NOMO-1 (cell line): Measurements from ENCODE around the gene SMCR8.
"Not testable (repeated sequence)": the region's sequence is repeated elsewhere in the genome, so short reads cannot be mapped to it uniquely, and the experiment has no call there.

Source experiments
- DNase-seq, 2 experiments: peaks; one replicate each; lab custom pipeline; 2025; ENCODE audit not compliant: unreplicated experiment in 2 of 2; lab: John Stamatoyannopoulos, UW

SMCR8 gene, protein sequence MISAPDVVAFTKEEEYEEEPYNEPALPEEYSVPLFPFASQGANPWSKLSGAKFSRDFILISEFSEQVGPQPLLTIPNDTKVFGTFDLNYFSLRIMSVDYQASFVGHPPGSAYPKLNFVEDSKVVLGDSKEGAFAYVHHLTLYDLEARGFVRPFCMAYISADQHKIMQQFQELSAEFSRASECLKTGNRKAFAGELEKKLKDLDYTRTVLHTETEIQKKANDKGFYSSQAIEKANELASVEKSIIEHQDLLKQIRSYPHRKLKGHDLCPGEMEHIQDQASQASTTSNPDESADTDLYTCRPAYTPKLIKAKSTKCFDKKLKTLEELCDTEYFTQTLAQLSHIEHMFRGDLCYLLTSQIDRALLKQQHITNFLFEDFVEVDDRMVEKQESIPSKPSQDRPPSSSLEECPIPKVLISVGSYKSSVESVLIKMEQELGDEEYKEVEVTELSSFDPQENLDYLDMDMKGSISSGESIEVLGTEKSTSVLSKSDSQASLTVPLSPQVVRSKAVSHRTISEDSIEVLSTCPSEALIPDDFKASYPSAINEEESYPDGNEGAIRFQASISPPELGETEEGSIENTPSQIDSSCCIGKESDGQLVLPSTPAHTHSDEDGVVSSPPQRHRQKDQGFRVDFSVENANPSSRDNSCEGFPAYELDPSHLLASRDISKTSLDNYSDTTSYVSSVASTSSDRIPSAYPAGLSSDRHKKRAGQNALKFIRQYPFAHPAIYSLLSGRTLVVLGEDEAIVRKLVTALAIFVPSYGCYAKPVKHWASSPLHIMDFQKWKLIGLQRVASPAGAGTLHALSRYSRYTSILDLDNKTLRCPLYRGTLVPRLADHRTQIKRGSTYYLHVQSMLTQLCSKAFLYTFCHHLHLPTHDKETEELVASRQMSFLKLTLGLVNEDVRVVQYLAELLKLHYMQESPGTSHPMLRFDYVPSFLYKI

DNA sequence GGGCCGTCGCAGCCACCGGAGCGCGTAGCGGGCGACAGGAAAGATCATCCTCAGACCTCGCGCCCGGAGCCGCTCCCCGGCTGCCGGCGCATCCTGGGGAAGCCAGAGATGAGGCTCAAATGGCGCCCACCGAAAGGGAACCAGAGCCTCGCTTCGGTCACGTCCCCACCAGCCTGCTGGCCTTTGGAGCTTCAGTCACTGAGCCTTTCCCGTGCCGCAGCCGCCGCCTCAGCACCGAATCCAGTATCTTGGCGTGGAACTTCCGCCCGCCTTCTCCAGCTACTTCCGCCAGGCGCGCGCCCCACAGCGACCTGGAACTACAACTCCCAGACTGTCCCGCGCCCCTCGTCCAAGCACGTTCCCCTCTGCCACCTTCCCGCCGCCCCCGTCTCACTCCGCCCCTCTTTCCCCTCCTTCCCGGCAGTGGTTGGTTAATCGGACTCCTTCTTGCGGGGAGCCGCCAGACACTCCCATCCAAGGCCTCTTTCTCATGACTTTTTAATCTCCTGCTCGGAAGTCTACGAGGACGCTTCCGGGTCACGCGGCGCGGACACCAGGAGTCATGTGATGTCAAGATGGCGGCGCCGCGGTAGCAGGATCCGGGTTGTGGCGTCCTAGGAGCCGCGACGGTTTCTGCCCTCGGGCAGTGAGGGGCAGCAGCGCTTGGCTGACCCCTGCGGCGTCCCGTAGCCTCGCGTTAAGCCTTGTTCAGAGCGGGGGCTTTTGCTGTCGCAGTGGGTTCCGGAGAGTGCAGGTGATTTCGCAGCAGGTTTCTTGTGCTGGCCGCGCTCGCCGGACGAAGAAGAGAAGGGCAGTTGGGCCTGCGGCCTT is at the start of gene SMCR8, which contains the start of gene TOP3A:
Gene SMCR8 (plus strand): TSS at position 563 of the 831 bp plus-strand sequence. CDS start 497 bp downstream, outside the sequence.
Gene TOP3A (minus strand): TSS at position 264 of the 831 bp plus-strand sequence. CDS start 216 bp downstream, at position 48.
- peak; percentile 97 to 98 for DNase-seq

GRCh38 chr17:18267366-18267765 is 47.7 kb upstream of the SMCR8 start:
- DNase-seq, result no peak

DNA sequence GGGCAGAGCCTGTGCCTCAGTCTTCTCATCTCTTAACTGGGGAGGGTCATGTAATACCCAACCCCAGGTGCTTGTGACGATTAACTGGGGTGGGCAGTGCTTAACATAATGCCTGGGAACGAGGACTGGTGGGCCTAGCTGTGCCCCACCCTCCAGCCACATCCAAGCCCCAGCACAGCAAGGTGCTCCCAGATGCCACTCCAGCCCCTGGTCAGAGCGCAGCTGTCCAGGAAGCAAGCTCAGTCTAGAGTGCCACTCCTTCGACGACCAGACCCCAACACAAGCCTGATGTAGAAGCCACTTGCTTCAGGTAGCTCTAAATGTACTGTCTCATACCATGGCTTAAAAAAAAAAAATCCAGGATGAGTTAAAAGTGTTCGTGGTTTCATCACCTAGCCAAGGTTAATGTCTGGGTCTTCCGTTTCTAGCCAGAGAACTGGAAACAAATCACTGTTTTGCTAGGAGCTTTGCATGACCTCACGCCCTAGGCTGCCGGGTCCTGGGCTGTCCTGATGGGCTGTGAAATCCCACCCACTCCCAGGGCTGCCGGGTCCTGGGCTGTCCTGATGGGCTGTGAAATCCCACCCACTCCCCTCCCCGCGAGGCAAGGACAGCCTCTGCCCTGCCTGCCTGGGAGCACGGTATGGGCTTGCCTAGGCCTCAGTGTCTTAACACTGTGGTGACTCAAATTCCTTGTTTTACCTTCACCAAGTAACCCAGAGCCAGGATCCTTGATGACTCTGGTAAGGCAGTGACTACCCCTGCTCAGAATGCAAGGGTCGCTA is 47.0 kb upstream of the SMCR8 start:
- no peak for DNase-seq

DNA sequence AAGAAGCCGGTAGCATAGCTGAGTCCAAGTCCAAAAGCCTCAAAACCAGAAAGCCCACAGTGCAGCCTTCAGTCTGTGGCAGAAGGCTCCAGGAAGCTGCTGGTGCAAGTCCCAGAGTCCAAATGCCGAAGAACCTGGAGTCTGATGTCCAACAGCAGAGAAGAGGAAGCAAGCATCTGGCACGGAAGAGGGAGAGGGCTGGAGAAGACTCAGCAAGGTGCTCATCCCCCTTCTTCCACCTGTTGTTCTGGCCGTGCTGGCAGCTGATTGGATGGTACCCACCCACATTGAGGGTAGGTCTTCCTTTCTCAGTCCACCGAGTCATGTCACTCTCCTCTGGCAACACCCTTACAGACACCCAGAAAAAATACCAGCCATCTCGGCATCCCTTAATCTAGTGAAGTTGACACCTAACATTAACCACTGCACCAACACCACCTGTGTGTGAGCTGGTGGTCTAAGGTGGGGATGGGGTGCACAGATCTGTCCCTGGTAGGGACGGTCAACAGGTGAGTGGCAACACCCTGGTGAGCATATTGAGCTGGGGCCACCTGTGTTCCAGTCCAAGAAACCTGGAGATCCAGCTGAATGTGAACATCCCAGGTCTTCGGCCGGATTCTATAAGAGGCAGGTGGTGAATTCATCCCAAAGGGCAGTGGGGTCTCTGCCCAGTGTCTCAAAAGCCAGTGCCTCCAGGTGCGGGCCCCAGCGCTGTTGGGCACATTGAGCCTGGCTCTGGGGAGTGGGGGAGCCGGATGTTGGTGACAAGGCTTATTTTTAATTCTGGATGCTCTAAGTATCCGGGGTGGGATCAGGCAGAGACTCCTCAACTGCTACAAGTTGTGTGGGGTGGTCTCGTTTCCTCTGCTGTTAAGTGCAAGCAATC is 44.8 kb upstream of the SMCR8 start:
- no peak for DNase-seq

DNA sequence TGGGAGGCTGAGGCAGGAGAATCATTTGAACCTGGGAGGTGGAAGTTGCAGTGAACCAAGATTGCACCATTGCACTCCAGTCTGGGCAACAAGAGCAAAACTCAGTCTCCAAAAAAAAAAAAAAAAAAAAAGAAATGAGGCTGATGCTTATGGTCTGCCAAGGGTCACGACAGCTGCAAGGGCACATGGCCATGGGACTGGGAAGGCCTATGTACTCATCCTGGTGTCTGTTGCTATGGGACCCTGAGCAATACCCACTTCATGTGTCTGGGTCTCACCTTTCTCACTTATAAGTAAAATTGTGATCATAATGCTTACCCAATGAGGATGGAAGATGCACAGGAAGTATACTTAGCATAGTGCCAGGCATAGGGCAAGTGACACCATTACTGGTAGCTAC is 38.0 kb upstream of the SMCR8 start:
- DNase-seq, result no peak

GRCh38 chr17:18278867-18279266 is 36.2 kb upstream of the SMCR8 start:
- DNase-seq, result no peak

- no peak for DNase-seq
These were observed 34.8 kb upstream of the SMCR8 start for GRCh38 chr17:18280249-18280648.

- no peak for DNase-seq
These were observed 34.2 kb upstream of the SMCR8 start for GRCh38 chr17:18280766-18281371.

DNA sequence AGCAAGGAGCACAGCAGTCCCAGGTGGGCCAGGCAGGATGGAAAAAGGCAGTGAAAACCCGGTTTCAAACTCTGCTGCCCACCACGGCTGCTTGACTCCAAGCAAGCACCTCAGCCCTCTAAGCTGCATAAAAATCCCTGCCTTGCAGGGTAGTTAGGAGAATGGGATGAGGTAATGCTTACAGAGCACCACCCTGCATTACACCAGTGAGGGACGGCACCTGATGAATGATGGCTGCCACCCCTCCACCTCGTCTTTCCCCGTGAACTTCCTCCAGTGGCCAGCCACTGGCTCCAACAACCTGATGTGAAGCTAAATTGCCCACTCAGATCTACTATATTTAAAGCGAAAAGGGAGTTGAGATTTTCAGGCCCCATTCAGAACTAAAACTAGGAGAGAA is 33.3 kb upstream of the SMCR8 start:
- no peak for DNase-seq

- DNase-seq, result no peak
These were observed 29.8 kb upstream of the SMCR8 start for GRCh38 chr17:18285296-18285695.

DNA sequence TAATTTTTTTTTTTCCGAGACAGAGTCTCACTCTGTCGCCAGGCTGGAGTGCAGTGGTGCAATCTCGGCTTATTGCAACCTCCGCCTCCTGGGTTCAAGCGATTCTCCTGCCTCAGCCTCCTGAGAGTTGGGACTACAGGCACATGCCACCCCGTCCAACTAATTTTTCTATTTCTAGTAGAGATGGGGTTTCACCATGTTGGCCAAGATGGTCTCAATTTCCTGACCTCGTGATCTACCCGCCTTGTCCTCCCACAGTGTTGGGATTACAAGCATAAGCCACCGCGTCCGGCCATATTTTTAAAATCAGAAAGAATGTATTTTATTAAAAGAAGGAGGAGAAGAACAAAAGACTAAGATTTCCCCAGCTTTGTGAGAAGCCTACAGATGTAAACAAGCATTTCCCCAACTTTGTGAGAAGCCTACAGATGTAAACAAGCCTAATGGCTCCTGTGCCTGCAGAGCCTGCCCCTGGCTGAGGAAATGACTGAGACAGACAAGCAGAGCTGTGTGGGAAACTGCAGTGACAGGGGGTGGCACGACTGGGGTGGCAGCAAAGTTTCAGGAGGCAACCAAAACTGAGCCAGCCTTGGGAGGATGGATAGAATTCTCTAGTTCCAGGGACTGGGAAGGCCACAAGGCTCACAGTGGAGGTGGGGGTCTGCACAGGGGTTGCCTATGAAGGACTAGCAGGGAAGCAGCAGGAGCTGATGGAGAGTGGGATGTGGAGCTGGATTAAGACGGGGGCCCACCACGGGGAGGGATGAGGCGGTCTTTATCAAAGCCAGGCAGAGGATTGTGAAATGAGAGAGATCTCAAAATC is 23.2 kb upstream of the SMCR8 start:
- no peak for DNase-seq

DNA sequence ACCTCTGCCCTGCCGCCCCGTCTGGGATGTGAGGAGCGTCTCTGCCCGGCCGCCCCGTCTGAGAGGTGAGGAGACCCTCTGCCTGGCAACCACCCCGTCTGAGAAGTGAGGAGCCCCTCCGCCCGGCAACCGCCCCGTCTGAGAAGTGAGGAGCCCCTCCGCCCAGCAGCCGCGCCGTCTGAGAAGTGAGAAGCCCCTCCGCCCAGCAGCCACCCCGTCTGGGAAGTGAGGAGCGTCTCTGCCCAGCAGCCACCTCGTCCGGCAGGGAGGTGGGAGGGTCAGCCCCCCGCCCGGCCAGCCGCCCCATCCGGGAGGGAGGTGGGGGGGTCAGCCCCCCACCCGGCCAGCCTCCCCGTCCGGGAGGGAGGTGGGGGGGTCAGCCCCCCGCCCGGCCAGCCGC is 17.0 kb upstream of the SMCR8 start:
- DNase-seq, result not testable (repeated sequence)

DNA sequence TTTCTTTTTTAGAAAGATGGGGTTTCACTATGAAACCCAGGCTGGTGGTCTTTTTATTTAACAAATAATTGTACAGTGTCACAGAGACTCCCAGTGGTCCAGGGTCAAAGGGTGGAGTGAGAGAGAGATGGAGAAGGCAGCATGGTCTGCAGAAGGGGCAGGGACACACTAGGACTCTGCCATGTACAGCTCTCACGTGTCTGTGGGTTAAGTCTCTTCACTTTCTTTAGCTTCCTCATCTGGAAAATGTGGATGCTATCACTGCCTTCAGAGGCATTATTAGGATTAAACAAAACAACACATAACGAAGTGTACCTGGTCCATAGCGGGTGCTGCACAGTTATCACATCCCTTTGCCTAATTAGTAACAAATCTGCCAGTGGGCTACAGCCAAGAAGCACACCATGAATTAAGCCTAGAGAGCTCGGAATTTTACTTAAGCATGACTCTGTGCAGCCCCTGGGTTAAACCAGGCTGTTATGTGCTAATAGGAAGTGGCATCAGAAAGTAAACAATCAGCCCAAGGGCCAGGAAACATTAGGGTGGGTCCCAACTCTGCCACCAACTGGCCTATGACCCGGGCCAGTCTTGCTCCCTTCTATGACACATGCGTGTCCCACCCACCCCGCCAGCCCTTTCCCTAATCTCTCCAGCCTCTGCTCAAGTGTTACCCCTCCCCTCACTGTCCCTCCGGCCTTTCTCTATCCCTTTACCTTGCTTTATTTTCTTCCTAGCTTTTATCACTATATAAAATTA is 14.2 kb upstream of the SMCR8 start:
- DNase-seq, result peak; percentile 59 to 77

DNA sequence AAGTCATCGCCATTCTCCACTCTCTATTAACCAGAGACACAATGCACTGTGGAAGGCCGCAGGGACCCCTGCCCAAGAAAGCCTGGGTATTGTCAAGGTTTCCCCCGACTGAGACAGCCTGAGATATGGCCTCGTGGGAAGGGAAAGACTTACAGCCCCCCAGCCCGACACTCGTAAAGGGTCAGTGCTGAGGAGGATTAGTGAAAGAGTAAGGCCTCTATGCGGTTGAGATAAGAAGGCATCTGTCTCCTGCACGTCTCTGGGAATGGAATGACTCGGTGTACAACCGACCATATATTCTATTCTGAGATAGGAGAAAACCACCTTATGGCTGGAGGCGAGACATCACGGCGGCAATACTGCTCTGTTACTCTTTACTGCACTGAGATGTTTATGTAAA is 11.9 kb upstream of the SMCR8 start:
- DNase-seq, result not testable (repeated sequence)

DNA sequence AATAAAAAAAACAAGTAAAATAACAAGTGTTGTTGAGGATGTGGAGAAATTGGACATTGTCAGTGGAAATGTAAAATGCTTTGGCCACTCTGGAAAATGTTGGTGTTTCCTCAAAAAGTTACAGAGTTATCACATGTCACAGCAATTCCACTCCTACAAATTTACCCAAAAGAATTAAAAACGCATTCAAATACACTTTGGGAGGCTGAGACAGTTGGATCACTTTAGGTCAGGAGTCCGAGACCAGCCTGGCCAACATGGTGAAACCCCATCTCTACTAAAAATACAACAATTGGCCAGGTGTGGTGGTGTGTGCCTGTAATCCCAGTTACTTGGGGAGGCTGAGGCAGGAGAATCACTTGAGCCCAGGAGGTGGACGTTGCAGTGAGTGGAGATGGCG is 5.9 kb upstream of the SMCR8 start:
- no peak for DNase-seq

GRCh38 chr17:18314059-18314730 is 898 bp upstream of the SMCR8 start:
- DNase-seq, result peak in 1 of 2 experiments; percentile 28
